ENCODE measurements around the gene CDH23. TPM values are rescaled to one million over a fixed set of nuclear protein-coding genes. Genes with fewer than 3 reads are reported as not detected.
A peak's percentile ranks its signal among the peaks of the same experiment; 100 is the strongest.

CDH23 gene
- total and polyA plus RNA-seq, 2 of the 8 experiments (the other 6 are each of a cell fraction or from before 2014, with no cell fraction given), result 1.9 to 4.9 TPM

DNA sequence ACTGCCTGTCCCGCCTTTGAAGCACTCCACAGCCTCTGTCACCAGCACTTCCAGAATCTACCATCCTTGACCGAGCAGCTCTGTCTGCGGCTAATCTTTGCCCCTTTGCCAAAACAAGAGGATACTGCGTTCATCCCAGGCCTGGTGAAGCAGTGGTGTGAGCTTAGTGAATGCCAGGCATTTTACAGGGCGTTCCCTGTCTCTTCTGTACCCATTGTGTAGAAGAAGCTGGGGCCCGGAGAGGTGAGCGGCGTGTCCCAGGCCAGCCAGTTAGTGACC, 261.7 kb downstream of the CDH23 start:
- ChIA-PET CTCF (ENCODE audit: partially characterized antibody) (interaction anchor here (0.7 to 4.6 kb wide), 20 partner anchors 8 to 390 kb away, joined by 3 to 46 read pairs (median 4); partner anchors contain the start of genes CDH23 and VSIR), POLR2A (ENCODE audit: partially characterized antibody) (interaction anchor here (0.7 to 2.0 kb wide), 4 partner anchors 16 to 314 kb away, joined by 3 to 7 read pairs (median 4); no protein-coding TSS in a partner anchor)
- peak overlapping the region; percentile 7 for H3K4ac ChIP-seq (replicated peaks; ENCODE audit: insufficient read length, low read depth, low read length)
- H3K9ac ChIP-seq (replicated peaks in 1 of 4; ENCODE audit: extremely low read depth in 1 of 4, low read depth in 3 of 4, low read length in 3 of 4), result no peak overlapping the region
- 69% methylated on average over 8 of the region's 8 CpGs; no CpG with 5 or more reads in 1 of the 2 experiments for WGBS, 2 experiments (ENCODE audit: extremely low coverage in 1 of 2, insufficient coverage in 1 of 2, insufficient read length in 1 of 2, insufficient replicate concordance in 2 of 2, low coverage in 1 of 2, low lambda C conversion rate in 2 of 2, missing lambda C conversion rate in 1 of 2)
- no peak overlapping the region for H2BK15ac ChIP-seq (ENCODE audit: low read length)
- H3K56ac ChIP-seq (replicated peaks; ENCODE audit: insufficient read length, low read depth, low read length), result no peak overlapping the region
- no peak overlapping the region for H3K27ac ChIP-seq (ENCODE audit: low read depth, low read length)
- no peaks in the 10 kb centered on the region for H3K79me2 ChIP-seq (ENCODE audit: control insufficient read depth in 1 of 2, insufficient read depth in 2 of 2, low read length in 2 of 2)
- no peak overlapping the region for H4K5ac ChIP-seq (ENCODE audit: insufficient read length, low read depth, low read length)
- no peaks in the 10 kb centered on the region for H4K20me1 ChIP-seq (replicated peaks in 1 of 2; ENCODE audit: control insufficient read depth in 1 of 2, insufficient read depth in 2 of 2, low read length in 2 of 2)
- no peak overlapping the region for H3K14ac ChIP-seq (ENCODE audit: insufficient read length)
- peak overlapping the region; percentile 54 to 81; a peak in 3 of 4 replicates for H3K4me2 ChIP-seq (ENCODE audit: insufficient read depth in 1 of 2, low read depth in 2 of 2, low read length in 2 of 2)
- no peaks in the 10 kb centered on the region for H3K9me3 ChIP-seq (ENCODE audit: insufficient read depth in 2 of 2, low read depth in 1 of 2, low read length in 1 of 2)
- H2BK5ac ChIP-seq (ENCODE audit: low read depth, low read length), result peak overlapping the region; percentile 81; the same call in 1 of the 2 replicates
- no peaks in the 10 kb centered on the region for H3K79me1 ChIP-seq (ENCODE audit: low read depth, low read length)
- no peaks in the 10 kb centered on the region; the same call in 1 of the 2 replicates for H3K23me2 ChIP-seq (ENCODE audit: low read depth, low read length)
- H3K4me3 ChIP-seq (ENCODE audit: extremely low read depth in 1 of 4, insufficient read depth in 2 of 4, low read depth in 3 of 4, low read length in 4 of 4), result peak overlapping the region in 2 of 4 experiments; percentile 11 to 43; a peak in 3 of 8 replicates
- H3K23ac ChIP-seq (ENCODE audit: insufficient read length), result no peak overlapping the region
- FAIRE-seq (no peak), DNase-seq (ENCODE audit: low read depth in 1 of 2, low spot score in 2 of 2) (no peak)
- peak overlapping the region; percentile 75; the same call in 1 of the 2 replicates for H3K18ac ChIP-seq (ENCODE audit: extremely low read depth, low read length)
- no peak overlapping the region for H2AFZ ChIP-seq (ENCODE audit: low read length)
- H3K36me3 ChIP-seq (ENCODE audit: control insufficient read depth in 2 of 4, insufficient read depth in 4 of 4, low read length in 3 of 4), result no peaks in the 10 kb centered on the region
- H3K4me1 ChIP-seq (replicated peaks in 1 of 4; ENCODE audit: control insufficient read depth in 3 of 4, insufficient read depth in 4 of 4, low read length in 3 of 4), result peaks cover 22 to 36% (median 31%) of the 10 kb centered on the region in 4 experiments
- H2BK20ac ChIP-seq (ENCODE audit: low read length), result peak overlapping the region; percentile 100
- no peak overlapping the region for H4K8ac ChIP-seq (ENCODE audit: extremely low read depth, insufficient read depth, low read length)
- H2BK120ac ChIP-seq (replicated peaks; ENCODE audit: low read depth, low read length), result peak overlapping the region; percentile 84
- H4K91ac ChIP-seq (replicated peaks; ENCODE audit: insufficient read length, low read length), result peak overlapping the region; percentile 68
- peaks cover 0 to 20% (median 13%) of the 10 kb centered on the region in 4 experiments; a peak in 4 of 7 replicates for H3K27me3 ChIP-seq (replicated peaks in 1 of 4; ENCODE audit: control insufficient read depth in 3 of 4, extremely low read depth in 1 of 4, insufficient read depth in 3 of 4, low read length in 3 of 4)
- H2BK12ac ChIP-seq (ENCODE audit: low read depth, low read length), result peak overlapping the region; percentile 84
- H2AK5ac ChIP-seq (ENCODE audit: low read depth, low read length), result peak overlapping the region; percentile 75; the same call in 1 of the 2 replicates
- no peak for TF ChIP-seq SP2 (IDR thresholded peaks at IDR 0.05; ENCODE audit: low read length)
- no peak for TF ChIP-seq TAF1 (IDR thresholded peaks at IDR 0.05; ENCODE audit: low read depth, low read length)
- no peak for TF ChIP-seq POLR2AphosphoS5 (IDR thresholded peaks at IDR 0.05; ENCODE audit: low read depth, low read length)
- no peak for TF ChIP-seq CBX5 (IDR thresholded peaks at IDR 0.05; ENCODE audit: low read depth, low read length)
- no peak for TF ChIP-seq POU5F1 (IDR thresholded peaks at IDR 0.05; ENCODE audit: low read depth, low read length)
- no peak for TF ChIP-seq CHD2 (IDR thresholded peaks at IDR 0.05; ENCODE audit: low read length)
- TF ChIP-seq ATF3 (IDR thresholded peaks at IDR 0.05; ENCODE audit: insufficient read depth, low read depth, low read length), result no peak
- TF ChIP-seq RNF2 (IDR thresholded peaks at IDR 0.05; ENCODE audit: borderline replicate concordance, low read depth, low read length, missing control alignments, poor library complexity, severe bottlenecking), result no peak
- TF ChIP-seq MAFK (IDR thresholded peaks at IDR 0.05; ENCODE audit: low read depth, low read length), result no peak
